Peyer's patch (tissue), 4 donors: ENCODE measurements around the gene ACAD11.

Source experiments
- CTCF ChIP-seq, 6 experiments: fragments of 450-650 bp in 4 of 6; fragments of 200-600 bp in 2 of 6; sonication (generic) in 1 of 6; IDR thresholded peaks; one replicate each; pipeline ENCODE4 v1.5.1; 2017 to 2019; ENCODE audit warnings: antibody characterized with exemption in 6 of 6, mild to moderate bottlenecking in 3 of 6, moderate library complexity in 1 of 6
- POLR2A ChIP-seq, 2 donors: fragments of 450-650 bp; IDR thresholded peaks; one replicate each; pipeline ENCODE4 v1.5.1; 2017; ENCODE audit warnings: antibody characterized with exemption in 2 of 2, mild to moderate bottlenecking in 2 of 2, moderate library complexity in 2 of 2

GRCh38 chr3:132568422-132568821, 91.2 kb downstream of the ACAD11 start:
- no peak for TF ChIP-seq CTCF (IDR thresholded peaks at IDR 0.05)
- TF ChIP-seq POLR2A (IDR thresholded peaks at IDR 0.05), result no peak
